HEK293T (cell line): ENCODE measurements around the gene CRTC2.

Source experiments
- CTCF ChIA-PET: fragments of 350-600 bp; formaldehyde crosslinking; extraction: SDS; loops from one replicate; lab custom pipeline; 2021; ENCODE audit warnings: antibody characterized with exemption, inconsistent platforms; lab: Yijun Ruan, JAX
- POLR2A ChIA-PET: fragments of 350-600 bp; formaldehyde crosslinking; extraction: SDS; loops from one replicate; lab custom pipeline; 2020; ENCODE audit warnings: antibody characterized with exemption, inconsistent platforms; lab: Yijun Ruan, JAX
- DNase-seq: peaks from one replicate; pipeline ENCODE4 v3.0.0; 2012; ENCODE audit warnings: mixed read lengths; ENCODE audit errors: extremely low spot score
- ARNT ChIP-seq: fragments of 450-650 bp; IDR thresholded peaks from 2 replicates; pipeline ENCODE4 v1.6.1; 2017; ENCODE audit warnings: mild to moderate bottlenecking
- BHLHE40 ChIP-seq: fragments of 450-650 bp; IDR thresholded peaks from 2 replicates; pipeline ENCODE4 v1.6.1; 2016; ENCODE audit warnings: mild to moderate bottlenecking, moderate library complexity, borderline replicate concordance
- CTBP1 ChIP-seq: fragments of 450-650 bp; IDR thresholded peaks from 2 replicates; pipeline ENCODE4 v1.6.1; 2016; ENCODE audit warnings: borderline replicate concordance
- ELF4 ChIP-seq: fragments of 450-650 bp; IDR thresholded peaks from 2 replicates; pipeline ENCODE4 v1.6.1; 2017; ENCODE audit warnings: antibody characterized with exemption
- FOXA1 ChIP-seq: fragments of 450-650 bp; IDR thresholded peaks from 2 replicates; pipeline ENCODE4 v1.6.1; 2016; ENCODE audit warnings: mild to moderate bottlenecking
- FOXK2 ChIP-seq: fragments of 450-650 bp; IDR thresholded peaks from 2 replicates; pipeline ENCODE4 v1.6.1; 2016; ENCODE audit warnings: mild to moderate bottlenecking
- FOXM1 ChIP-seq: fragments of 450-650 bp; IDR thresholded peaks from 2 replicates; pipeline ENCODE4 v1.6.1; 2017; ENCODE audit warnings: mild to moderate bottlenecking, borderline replicate concordance
- HDGF ChIP-seq: fragments of 450-650 bp; IDR thresholded peaks from 2 replicates; pipeline ENCODE4 v1.6.1; 2017; ENCODE audit warnings: antibody characterized with exemption, borderline replicate concordance
- L3MBTL2 ChIP-seq: fragments of 450-650 bp; conservative IDR thresholded peaks from 2 replicates; pipeline ENCODE4 v1.6.1; 2016; ENCODE audit warnings: mild to moderate bottlenecking
- LEF1 ChIP-seq: fragments of 450-650 bp; IDR thresholded peaks from 2 replicates; pipeline ENCODE4 v1.6.1; 2017; ENCODE audit warnings: mild to moderate bottlenecking, borderline replicate concordance
- NFRKB ChIP-seq: fragments of 450-650 bp; IDR thresholded peaks from 2 replicates; pipeline ENCODE4 v1.6.1; 2016; ENCODE audit warnings: mild to moderate bottlenecking, moderate library complexity
- SP1 ChIP-seq: fragments of 450-650 bp; IDR thresholded peaks from 2 replicates; pipeline ENCODE4 v1.6.1; 2017
- SUZ12 ChIP-seq: fragments of 450-650 bp; IDR thresholded peaks from 2 replicates; pipeline ENCODE4 v1.6.1; 2016; ENCODE audit warnings: mild to moderate bottlenecking
- TARDBP ChIP-seq: fragments of 450-650 bp; IDR thresholded peaks from 2 replicates; pipeline ENCODE4 v1.6.1; 2016
- ZNF384 ChIP-seq: fragments of 450-650 bp; IDR thresholded peaks from 2 replicates; pipeline ENCODE4 v1.6.1; 2016
- TF ChIP-seq, protein P1 (sequence below): fragments of 450-650 bp; IDR thresholded peaks from 2 replicates; pipeline ENCODE4 v1.6.1; 2016

CRTC2 gene

DNA sequence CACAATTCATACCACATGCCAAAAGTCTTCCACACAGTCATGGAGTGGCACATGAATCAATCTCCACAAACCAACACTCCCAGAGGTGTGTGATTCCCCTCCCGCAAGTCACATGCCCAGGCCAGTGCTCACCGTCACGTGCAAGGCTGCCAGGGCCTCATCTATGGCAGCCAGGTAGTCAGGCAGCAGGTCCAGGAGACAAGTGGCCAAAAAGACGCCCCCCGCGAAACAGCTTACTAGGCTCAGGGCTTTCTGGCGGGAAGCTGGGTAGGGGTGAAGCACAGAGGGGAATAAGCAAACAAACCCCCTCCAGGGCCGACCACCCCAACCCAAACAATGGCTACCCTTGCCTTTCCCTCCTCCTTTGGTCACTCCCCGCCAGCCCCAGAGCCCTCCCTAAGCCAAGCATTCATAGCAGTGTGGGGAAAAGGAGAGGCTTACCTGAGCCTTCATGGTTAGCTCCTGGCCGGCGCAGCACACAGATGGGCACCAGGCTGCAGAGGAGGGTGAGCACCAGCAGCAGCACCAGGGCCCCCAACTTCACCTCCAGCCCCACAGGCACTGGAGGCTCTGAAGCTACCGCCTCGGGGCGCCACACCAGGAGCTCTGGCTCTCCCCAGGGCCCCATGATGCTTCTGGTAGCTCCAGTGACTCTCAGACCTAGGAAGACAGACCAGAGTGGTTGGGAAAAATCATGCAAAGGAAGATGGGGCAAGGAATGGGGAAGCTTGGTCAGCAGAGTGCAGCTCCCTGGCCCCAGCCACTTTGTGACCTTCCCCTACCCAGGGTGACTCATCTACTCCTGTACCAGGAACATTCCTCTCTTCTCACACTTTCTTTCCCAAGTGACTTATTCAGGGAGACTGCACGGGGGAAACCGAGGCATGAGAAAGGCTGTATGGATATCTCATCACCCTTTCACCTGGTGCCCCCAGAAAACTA is 3.9 kb upstream of the CRTC2 start:
- POLR2A ChIA-PET = interaction anchor here (1.0 to 4.0 kb wide), 14 partner anchors 9 to 335 kb away, joined by 3 to 65 read pairs (median 10); partner anchors contain the start of genes DENND4B, GATAD2B, JTB and RAB13

DNA sequence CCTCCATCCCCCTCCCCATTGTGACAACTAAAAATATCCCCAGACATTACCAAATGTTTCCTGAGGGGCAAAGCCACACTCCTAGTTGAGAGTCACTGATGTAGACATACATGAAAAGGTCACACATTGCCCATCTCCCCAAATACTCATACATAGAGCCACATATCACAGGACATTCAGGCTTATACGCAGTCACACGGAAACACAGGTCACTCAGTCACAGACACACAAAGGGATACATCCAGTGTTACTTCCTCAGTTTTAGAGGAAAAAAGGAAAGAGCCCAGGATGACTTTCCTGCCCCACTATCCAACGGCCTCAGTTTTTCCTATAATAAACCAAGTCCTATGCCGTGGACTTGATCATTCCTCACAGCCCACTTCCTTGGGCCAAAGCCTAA is 3.0 kb upstream of the CRTC2 start:
- ChIA-PET POLR2A (interaction anchor here (3.2 to 4.0 kb wide), 2 partner anchors 15 to 29 kb away, joined by 27 to 38 read pairs; partner anchors contain the start of genes DENND4B and RPS27), CTCF (no interaction called here)
- TF ChIP-seq NFRKB (no peak), TARDBP (no peak), FOXM1 (no peak), CTBP1 (no peak), LEF1 (no peak), L3MBTL2 (no peak), ZNF384 (no peak), SUZ12 (no peak), ARNT (no peak), SP1 (no peak), FOXA1 (no peak), FOXK2 (no peak), HDGF (no peak), ELF4 (no peak), BHLHE40 (no peak)
- TF ChIP-seq, protein P1, sequence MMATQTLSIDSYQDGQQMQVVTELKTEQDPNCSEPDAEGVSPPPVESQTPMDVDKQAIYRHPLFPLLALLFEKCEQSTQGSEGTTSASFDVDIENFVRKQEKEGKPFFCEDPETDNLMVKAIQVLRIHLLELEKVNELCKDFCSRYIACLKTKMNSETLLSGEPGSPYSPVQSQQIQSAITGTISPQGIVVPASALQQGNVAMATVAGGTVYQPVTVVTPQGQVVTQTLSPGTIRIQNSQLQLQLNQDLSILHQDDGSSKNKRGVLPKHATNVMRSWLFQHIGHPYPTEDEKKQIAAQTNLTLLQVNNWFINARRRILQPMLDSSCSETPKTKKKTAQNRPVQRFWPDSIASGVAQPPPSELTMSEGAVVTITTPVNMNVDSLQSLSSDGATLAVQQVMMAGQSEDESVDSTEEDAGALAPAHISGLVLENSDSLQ = no peak
- DNase-seq = no peak

More for the DNA sequence above, 3.9 kb upstream of the CRTC2 start:
- TF ChIP-seq LEF1 (no peak), BHLHE40 (no peak), ARNT (no peak), SP1 (no peak), CTBP1 (no peak), FOXK2 (no peak), NFRKB (no peak), HDGF (no peak), L3MBTL2 (no peak), FOXA1 (no peak), ZNF384 (no peak), FOXM1 (no peak)
- CTCF ChIA-PET = interaction anchor here (0.6 to 1.6 kb wide), 3 partner anchors 16 to 107 kb away, joined by 6 to 9 read pairs (median 7); partner anchors contain the start of genes DENND4B and RAB13
- no peak for DNase-seq

DNA sequence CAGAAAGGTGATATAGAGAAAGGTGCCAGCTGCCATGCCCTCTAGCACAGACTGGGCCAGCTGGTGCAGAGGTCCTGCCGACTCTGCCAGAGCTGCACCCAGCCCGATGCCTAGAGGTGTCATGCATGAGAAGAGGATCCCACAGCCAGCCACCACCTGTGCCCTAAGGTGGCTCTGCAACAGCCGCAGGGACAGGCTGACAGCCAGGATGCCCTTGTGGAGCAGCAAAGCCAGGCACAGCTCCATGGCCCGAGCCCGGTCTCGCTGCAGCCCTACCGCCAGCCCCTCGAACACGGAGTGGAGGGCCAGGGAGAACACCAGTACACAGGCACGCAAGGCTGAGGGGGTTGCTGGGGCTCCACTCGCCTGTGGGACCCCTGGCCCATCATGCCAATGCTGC is 1.8 kb upstream of the CRTC2 start:
- TF ChIP-seq TARDBP = no peak
- no peak for TF ChIP-seq NFRKB
- TF ChIP-seq, protein P1 = no peak
- TF ChIP-seq ELF4 = no peak
- no peak for TF ChIP-seq FOXK2
- TF ChIP-seq ZNF384 = no peak
- TF ChIP-seq BHLHE40 = no peak
- CTCF ChIA-PET = no interaction called here
- POLR2A ChIA-PET = interaction anchor here (1.0 to 7.7 kb wide), 5 partner anchors 7 to 30 kb away, joined by 3 to 74 read pairs (median 20); partner anchors contain the start of genes CREB3L4, DENND4B, JTB and RAB13
- DNase-seq = no peak

DNA sequence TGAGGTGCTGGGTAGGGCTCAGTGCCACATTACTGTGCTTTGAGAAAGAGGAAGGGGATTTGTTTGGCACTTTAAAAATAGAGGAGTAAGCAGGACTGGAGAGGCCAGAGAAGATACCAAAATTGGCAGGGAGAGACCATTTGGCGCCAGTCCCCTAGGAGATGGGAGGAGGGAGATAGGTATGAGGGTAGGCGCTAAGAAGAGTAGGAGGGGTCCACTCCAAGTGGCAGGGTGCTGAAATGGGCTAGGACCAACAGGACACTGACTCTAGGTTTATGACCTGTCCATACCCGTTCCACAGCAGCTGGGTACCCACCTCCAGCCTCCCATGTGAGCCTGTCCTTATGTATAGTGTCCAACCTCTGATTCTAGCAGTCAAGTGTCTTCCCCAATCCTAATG is 1.0 kb upstream of the CRTC2 start:
- no peak for DNase-seq
- no peak for TF ChIP-seq NFRKB
- TF ChIP-seq SUZ12 = no peak
- TF ChIP-seq CTBP1 = no peak
- no peak for TF ChIP-seq ELF4
- TF ChIP-seq L3MBTL2 = no peak
- no peak for TF ChIP-seq SP1
- TF ChIP-seq HDGF = no peak
- no peak for TF ChIP-seq FOXM1
- TF ChIP-seq TARDBP = no peak
- TF ChIP-seq, protein P1 = no peak
- no peak for TF ChIP-seq ARNT
- no peak for TF ChIP-seq ZNF384
- no peak for TF ChIP-seq FOXK2
- no peak for TF ChIP-seq LEF1
- TF ChIP-seq FOXA1 = no peak
- TF ChIP-seq BHLHE40 = no peak
- ChIA-PET CTCF (no interaction called here), POLR2A (interaction anchor here (1.0 to 7.7 kb wide), 5 partner anchors 7 to 31 kb away, joined by 3 to 74 read pairs (median 20); partner anchors contain the start of genes CREB3L4, DENND4B, JTB and RAB13)

DNA sequence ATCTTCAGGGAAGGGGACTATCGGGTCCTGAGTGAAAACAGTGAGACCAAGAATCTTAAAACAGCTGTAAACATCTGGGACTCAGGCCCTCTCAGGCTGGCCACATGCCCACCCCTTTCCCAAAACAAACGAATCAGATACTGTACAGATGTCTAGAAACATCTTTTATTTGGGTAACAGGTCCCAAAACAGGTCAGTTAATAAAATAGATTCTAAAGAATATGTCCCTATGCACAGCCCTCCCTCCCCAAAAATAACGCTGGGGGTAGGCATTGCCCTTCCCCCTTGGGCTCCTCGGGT is 499 bp upstream of the CRTC2 start:
- no peak for TF ChIP-seq FOXM1
- TF ChIP-seq, protein P1 = no peak
- no peak for TF ChIP-seq ELF4
- POLR2A ChIA-PET = interaction anchor here (1.5 to 7.7 kb wide), 4 partner anchors 8 to 32 kb away, joined by 4 to 74 read pairs (median 25); partner anchors contain the start of genes CREB3L4, DENND4B and JTB
- CTCF ChIA-PET = interaction anchor here (0.8 kb wide), 1 partner anchor 9 kb away, joined by 3 read pairs; the partner anchor contains the start of gene CREB3L4
- no peak for DNase-seq
